CD8-positive, alpha-beta memory T cell (primary cell): ENCODE results near the gene MAL. TPM values are rescaled to one million over a fixed set of nuclear protein-coding genes. Genes with fewer than 3 reads are reported as not detected.

ENCODE experiments used
- CTCF ChIA-PET: fragments of 350-600 bp; sonication (Branson Sonifier 250); formaldehyde crosslinking; loops from one replicate; lab custom pipeline; 2021; ENCODE audit warnings: antibody characterized with exemption; lab: Charles Lee
- POLR2A ChIA-PET: fragments of 350-600 bp; sonication (Branson Sonifier 250); formaldehyde crosslinking; loops from one replicate; lab custom pipeline; 2021; ENCODE audit warnings: antibody characterized with exemption; lab: Charles Lee
- DNase-seq, 5 donors: peaks; one replicate each; pipeline versions ENCODE4 v3.0.0 to v3.0.0-alpha.2; 2020 to 2022; ENCODE audit warnings: mixed read lengths in 1 of 5
- H3K27ac ChIP-seq: one replicate; pipeline ENCODE4 v1.7.0; 2013; ENCODE audit warnings: low read depth, mild to moderate bottlenecking, low read length, moderate library complexity
- H3K27me3 ChIP-seq: 2 replicates; pipeline ENCODE4 v1.7.0; 2013; ENCODE audit warnings: low read length, mild to moderate bottlenecking; ENCODE audit not compliant: insufficient read depth, poor library complexity, severe bottlenecking
- H3K36me3 ChIP-seq: 2 replicates; pipeline ENCODE4 v1.7.0; 2013; ENCODE audit warnings: mild to moderate bottlenecking, low read length, moderate library complexity; ENCODE audit not compliant: insufficient read depth
- H3K4me1 ChIP-seq: 2 replicates; pipeline ENCODE4 v1.7.0; 2013; ENCODE audit warnings: mild to moderate bottlenecking, low read length, moderate library complexity; ENCODE audit not compliant: insufficient read depth
- H3K4me3 ChIP-seq: 2 replicates; pipeline ENCODE4 v1.7.0; 2013; ENCODE audit warnings: mild to moderate bottlenecking, low read length
- H3K9me3 ChIP-seq: 2 replicates; pipeline ENCODE4 v1.7.0; 2013; ENCODE audit warnings: mild to moderate bottlenecking, low read length
- H3K27ac Mint-ChIP-seq, 8 donors: one replicate each; pipeline ENCODE4 v1.8.0; 2020 to 2021; ENCODE audit warnings: mixed read lengths in 8 of 8, mild to moderate bottlenecking in 6 of 8, inconsistent platforms in 3 of 8, moderate library complexity in 3 of 8
- H3K27me3 Mint-ChIP-seq, 2 donors: one replicate each; pipeline ENCODE4 v1.8.0; 2020 to 2021; ENCODE audit warnings: mixed read lengths in 2 of 2, mild to moderate bottlenecking in 1 of 2, moderate library complexity in 1 of 2
- H3K36me3 Mint-ChIP-seq, 3 donors: one replicate each; pipeline ENCODE4 v1.8.0; 2020 to 2021; ENCODE audit warnings: mixed read lengths in 3 of 3, inconsistent platforms in 1 of 3, mild to moderate bottlenecking in 1 of 3
- H3K4me1 Mint-ChIP-seq, 3 donors: one replicate each; pipeline ENCODE4 v1.8.0; 2020 to 2021; ENCODE audit warnings: mixed read lengths in 3 of 3, inconsistent platforms in 1 of 3, mild to moderate bottlenecking in 1 of 3
- H3K4me3 Mint-ChIP-seq, 7 donors: one replicate each; pipeline ENCODE4 v1.8.0; 2020 to 2021; ENCODE audit warnings: mixed read lengths in 7 of 7, mild to moderate bottlenecking in 6 of 7, moderate library complexity in 4 of 7, inconsistent platforms in 2 of 7
- H3K9me3 Mint-ChIP-seq, 5 donors: one replicate each; pipeline ENCODE4 v1.8.0; 2020 to 2022; ENCODE audit warnings: mixed read lengths in 5 of 5, mild to moderate bottlenecking in 3 of 5, moderate library complexity in 2 of 5, inconsistent platforms in 1 of 5
- polyA plus RNA-seq: library from polyadenylated mRNA; unstranded; fragments of 300-500 nt; fragmentation: Illumina TruSeq; gene quantifications from one replicate; pipeline ENCODE4 v1.2.3, GENCODE V29; 2021
- total RNA-seq, 2 experiments: library from RNA; stranded (reverse); gene quantifications; one replicate each; pipeline ENCODE4 v1.2.3, GENCODE V29; 2021

MAL gene
- total and polyA plus RNA-seq, 3 experiments from 2014 or later, result 25.2 to 50.4 (median 27.3) TPM

DNA sequence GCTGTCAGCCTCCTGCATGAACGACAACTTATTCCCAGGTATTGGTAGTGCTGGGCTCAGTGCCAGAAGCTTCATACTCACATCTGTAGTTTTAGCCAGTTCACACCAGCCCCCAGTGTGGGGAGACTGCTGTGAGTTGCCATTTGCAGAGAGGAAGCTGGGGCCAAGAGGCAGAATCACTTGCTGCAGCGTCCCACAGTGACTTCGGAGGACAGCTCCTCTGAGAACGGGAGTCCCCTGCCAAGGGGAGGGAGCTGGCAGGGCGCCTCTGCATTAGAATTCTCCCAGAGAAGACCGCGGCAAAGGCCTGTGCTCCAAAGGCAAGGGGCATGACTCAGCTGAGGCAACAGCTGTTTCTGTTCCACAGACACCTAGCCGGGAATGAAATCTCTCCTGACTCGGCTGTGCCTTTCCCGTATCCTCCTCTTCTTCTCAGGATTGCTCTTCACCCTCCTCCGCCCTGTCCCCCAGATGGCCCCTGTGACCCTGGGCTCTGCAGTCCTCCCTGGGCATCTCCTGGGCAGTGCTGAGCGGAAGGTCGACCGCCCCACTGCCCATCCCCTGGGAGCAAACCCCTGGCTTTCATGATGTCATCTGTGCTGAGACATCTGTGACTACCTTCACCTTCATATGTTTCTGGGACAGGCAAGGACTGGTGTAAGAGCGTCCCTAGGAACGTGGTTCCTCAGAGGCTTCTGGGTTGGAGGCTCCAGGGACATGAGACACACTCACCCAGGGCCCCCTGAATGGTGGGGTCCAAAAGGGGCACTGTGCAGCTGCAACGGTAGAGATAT, 18.0 kb downstream of the MAL start:
- H3K27ac ChIP-seq, result no peak overlapping the region
- no peak overlapping the region for H3K4me3 Mint-ChIP-seq
- peak overlapping the region in 2 of 8 donors; percentile 6 to 72 for H3K27ac Mint-ChIP-seq
- no peak overlapping the region for H3K4me3 ChIP-seq
- no peaks in the 10 kb centered on the region for H3K27me3 ChIP-seq
- peaks cover 13 to 49% (median 24%) of the 10 kb centered on the region in 3 donors for H3K4me1 Mint-ChIP-seq
- peaks cover 0 to 2% (median 0%) of the 10 kb centered on the region in 5 donors for H3K9me3 Mint-ChIP-seq
- POLR2A ChIA-PET, result no interaction called here
- H3K36me3 ChIP-seq, result no peaks in the 10 kb centered on the region
- peaks cover 0 to 4% (median 0%) of the 10 kb centered on the region in 3 donors for H3K36me3 Mint-ChIP-seq
- H3K9me3 ChIP-seq, result no peaks in the 10 kb centered on the region
- peaks cover 0 to 12% of the 10 kb centered on the region in 2 donors for H3K27me3 Mint-ChIP-seq
- DNase-seq, result no peak
- CTCF ChIA-PET, result interaction anchor here (1.1 to 3.2 kb wide), 6 partner anchors 12 to 36 kb away, joined by 4 to 10 read pairs (median 4); no protein-coding TSS in a partner anchor
- H3K4me1 ChIP-seq, result peaks cover 40% of the 10 kb centered on the region

GRCh38 chr2:95044601-95045000, 19.1 kb downstream of the MAL start:
- Histone ChIP-seq H3K27me3 (no peaks in the 10 kb centered on the region), H3K36me3 (no peaks in the 10 kb centered on the region), H3K27ac (no peak overlapping the region), H3K9me3 (no peaks in the 10 kb centered on the region), H3K4me3 (no peak overlapping the region), H3K4me1 (peaks cover 40% of the 10 kb centered on the region)
- CTCF ChIA-PET, result interaction anchor here (0.8 to 3.2 kb wide), 5 partner anchors 9 to 35 kb away, joined by 3 to 10 read pairs (median 5); no protein-coding TSS in a partner anchor
- H3K4me1 Mint-ChIP-seq, result peaks cover 7 to 38% (median 14%) of the 10 kb centered on the region in 3 donors
- POLR2A ChIA-PET, result no interaction called here
- peaks cover 0 to 7% (median 0%) of the 10 kb centered on the region in 3 donors for H3K36me3 Mint-ChIP-seq
- H3K4me3 Mint-ChIP-seq, result no peak overlapping the region
- peak overlapping the region in 1 of 8 donors; percentile 41 for H3K27ac Mint-ChIP-seq
- no peak for DNase-seq
- peaks cover 0 to 12% of the 10 kb centered on the region in 2 donors for H3K27me3 Mint-ChIP-seq
- H3K9me3 Mint-ChIP-seq, result peaks cover 0 to 2% (median 0%) of the 10 kb centered on the region in 5 donors

DNA sequence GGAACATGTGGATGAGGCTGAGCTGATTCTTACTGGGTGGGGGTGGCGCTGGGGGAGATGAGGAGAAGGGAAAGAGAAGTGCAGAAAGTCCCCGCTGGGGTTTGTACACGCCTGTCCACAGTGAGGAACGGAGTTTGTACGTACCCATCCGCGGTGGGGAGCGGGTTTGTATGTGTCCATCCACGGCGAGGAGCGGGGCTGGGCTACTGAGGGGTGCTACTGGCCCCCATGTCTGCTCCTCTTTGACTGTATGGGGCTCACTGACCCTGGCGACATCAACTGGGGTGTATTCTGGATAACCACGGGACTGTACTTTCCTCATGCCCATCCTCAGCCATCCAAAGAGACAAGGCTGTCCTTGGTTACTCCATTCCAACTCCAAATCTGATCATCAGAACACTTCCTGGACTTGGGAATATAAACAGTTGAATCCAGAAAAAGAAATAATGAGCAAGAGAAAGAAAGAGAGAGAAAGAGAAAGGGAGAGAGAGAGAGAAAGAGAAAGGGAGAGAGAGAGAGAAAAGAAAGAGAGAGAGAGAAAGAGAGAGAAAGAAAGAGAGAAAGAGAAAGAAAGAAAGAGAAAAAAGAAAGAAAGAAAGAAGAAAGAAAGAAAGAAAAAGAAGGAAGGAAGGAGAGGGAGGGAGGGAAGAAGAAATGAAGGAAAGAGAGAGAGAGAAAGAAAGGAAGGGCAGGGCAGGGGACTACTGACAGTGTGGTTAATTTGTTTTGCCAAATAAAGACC, 21.0 kb downstream of the MAL start:
- H3K9me3 ChIP-seq, result no peaks in the 10 kb centered on the region
- no peaks in the 10 kb centered on the region for H3K27me3 ChIP-seq
- Mint-ChIP-seq H3K27me3 (peaks cover 0 to 20% of the 10 kb centered on the region in 2 donors), H3K27ac (peak overlapping the region in 1 of 8 donors; percentile 76), H3K9me3 (peaks cover 0 to 2% (median 0%) of the 10 kb centered on the region in 5 donors), H3K36me3 (peaks cover 0 to 22% (median 2%) of the 10 kb centered on the region in 3 donors), H3K4me3 (no peak overlapping the region), H3K4me1 (peaks cover 7 to 37% (median 13%) of the 10 kb centered on the region in 3 donors)
- DNase-seq, result no peak
- no peak overlapping the region for H3K27ac ChIP-seq
- H3K36me3 ChIP-seq, result no peaks in the 10 kb centered on the region
- no peak overlapping the region for H3K4me3 ChIP-seq
- H3K4me1 ChIP-seq, result peaks cover 50% of the 10 kb centered on the region
- ChIA-PET CTCF (no interaction called here), POLR2A (no interaction called here)

DNA sequence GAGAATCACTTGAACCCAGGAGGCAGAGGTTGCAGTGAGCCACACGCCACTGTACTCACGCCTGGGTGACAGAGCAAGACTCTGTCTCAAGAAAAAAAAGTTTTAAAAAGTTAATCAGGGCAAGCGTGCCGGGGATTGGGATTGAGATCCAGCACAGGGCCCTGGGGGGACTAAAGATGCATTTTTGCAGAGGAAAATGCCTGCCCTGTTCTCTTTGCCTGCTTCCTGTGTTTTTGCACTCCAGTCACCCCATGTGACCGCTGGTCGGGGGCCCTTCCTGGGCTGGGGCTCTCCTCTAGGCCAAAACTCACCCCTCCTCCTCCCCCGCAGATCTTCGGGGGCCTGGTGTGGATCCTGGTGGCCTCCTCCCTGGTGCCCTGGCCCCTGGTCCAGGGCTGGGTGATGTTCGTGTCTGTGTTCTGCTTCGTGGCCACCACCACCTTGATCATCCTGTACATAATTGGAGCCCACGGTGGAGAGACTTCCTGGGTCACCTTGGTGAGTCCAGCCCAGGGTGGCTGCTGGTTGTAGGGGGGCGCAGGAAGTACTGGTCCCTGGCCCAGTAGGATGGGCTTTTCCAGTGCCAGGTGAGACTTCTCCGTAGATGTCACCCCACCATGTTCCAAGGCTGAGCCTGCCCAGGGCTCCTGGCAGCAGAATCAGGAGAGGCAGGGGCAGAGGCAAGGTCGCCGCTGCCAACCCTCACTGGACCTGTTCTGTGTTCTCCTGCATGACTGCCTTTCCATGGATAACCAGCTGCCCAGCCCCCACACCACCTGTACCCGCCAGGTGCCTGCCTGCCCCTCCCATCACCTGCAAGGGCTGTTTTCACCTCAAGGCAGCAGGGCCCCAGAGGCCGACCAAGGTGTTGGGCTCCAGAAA, 22.4 kb downstream of the MAL start:
- H3K4me1 Mint-ChIP-seq, result peaks cover 5 to 31% (median 11%) of the 10 kb centered on the region in 3 donors
- H3K27ac Mint-ChIP-seq, result no peak overlapping the region
- Histone ChIP-seq H3K36me3 (no peaks in the 10 kb centered on the region), H3K4me1 (peaks cover 39% of the 10 kb centered on the region), H3K4me3 (no peak overlapping the region), H3K27me3 (no peaks in the 10 kb centered on the region), H3K27ac (no peak overlapping the region), H3K9me3 (no peaks in the 10 kb centered on the region)
- peaks cover 0 to 2% (median 0%) of the 10 kb centered on the region in 5 donors for H3K9me3 Mint-ChIP-seq
- POLR2A ChIA-PET, result no interaction called here
- DNase-seq, result no peak
- no peak overlapping the region for H3K4me3 Mint-ChIP-seq
- H3K36me3 Mint-ChIP-seq, result peaks cover 0 to 27% (median 2%) of the 10 kb centered on the region in 3 donors
- CTCF ChIA-PET, result interaction anchor here (0.8 to 0.9 kb wide), 2 partner anchors 25 to 70 kb away, joined by 3 read pairs; no protein-coding TSS in a partner anchor
- peaks cover 0 to 15% of the 10 kb centered on the region in 2 donors for H3K27me3 Mint-ChIP-seq

- H3K36me3 ChIP-seq, result no peaks in the 10 kb centered on the region
- no peaks in the 10 kb centered on the region for H3K9me3 ChIP-seq
- H3K27me3 ChIP-seq, result no peaks in the 10 kb centered on the region
- H3K4me1 Mint-ChIP-seq, result peaks cover 9 to 38% (median 23%) of the 10 kb centered on the region in 3 donors
- peaks cover 0 to 11% of the 10 kb centered on the region in 2 donors for H3K27me3 Mint-ChIP-seq
- no peak overlapping the region for H3K4me3 ChIP-seq
- ChIA-PET CTCF (interaction anchor here (0.8 to 0.9 kb wide), 2 partner anchors 26 to 69 kb away, joined by 3 read pairs; no protein-coding TSS in a partner anchor), POLR2A (no interaction called here)
- H3K4me1 ChIP-seq, result peaks cover 44% of the 10 kb centered on the region
- H3K9me3 Mint-ChIP-seq, result peaks cover 0 to 2% (median 0%) of the 10 kb centered on the region in 5 donors
- H3K4me3 Mint-ChIP-seq, result no peak overlapping the region
- DNase-seq, result no peak
- no peak overlapping the region for H3K27ac ChIP-seq
- no peak overlapping the region for H3K27ac Mint-ChIP-seq
- H3K36me3 Mint-ChIP-seq, result peaks cover 0 to 28% (median 4%) of the 10 kb centered on the region in 3 donors
Observed at GRCh38 chr2:95048825-95049682, 23.5 kb downstream of the MAL start.

- Histone ChIP-seq H3K36me3 (no peaks in the 10 kb centered on the region), H3K4me3 (no peak overlapping the region), H3K27me3 (no peaks in the 10 kb centered on the region), H3K9me3 (no peaks in the 10 kb centered on the region), H3K4me1 (peaks cover 50% of the 10 kb centered on the region), H3K27ac (no peak overlapping the region)
- Mint-ChIP-seq H3K36me3 (peaks cover 0 to 26% (median 4%) of the 10 kb centered on the region in 3 donors), H3K4me1 (peaks cover 9 to 43% (median 27%) of the 10 kb centered on the region in 3 donors), H3K4me3 (no peak overlapping the region), H3K27me3 (peaks cover 0 to 11% of the 10 kb centered on the region in 2 donors), H3K9me3 (peaks cover 0 to 2% (median 0%) of the 10 kb centered on the region in 5 donors), H3K27ac (no peak overlapping the region)
- ChIA-PET CTCF (no interaction called here), POLR2A (no interaction called here)
- no peak for DNase-seq
Observed at GRCh38 chr2:95049683-95049955, 24.1 kb downstream of the MAL start.

DNA sequence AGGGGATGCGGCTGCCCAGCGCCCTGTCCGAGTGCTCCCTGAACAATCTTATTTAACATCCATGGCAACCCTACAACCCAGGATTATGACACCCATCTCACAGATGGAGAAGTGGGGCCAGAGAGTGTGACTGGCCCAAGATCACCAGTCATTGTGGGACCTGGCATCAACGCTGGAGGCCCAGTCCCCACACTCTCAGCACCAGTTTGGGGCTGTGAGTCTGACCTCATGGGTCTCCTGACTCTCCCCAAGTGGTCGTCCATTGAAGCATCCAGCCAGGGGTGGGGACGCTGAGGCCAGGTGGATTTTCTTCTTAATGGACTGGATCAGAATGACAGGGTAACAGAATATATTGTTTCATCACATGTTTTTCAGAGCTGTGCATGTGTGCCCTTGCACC, 24.5 kb downstream of the MAL start:
- H3K4me3 Mint-ChIP-seq, result no peak overlapping the region
- CTCF ChIA-PET, result no interaction called here
- Histone ChIP-seq H3K9me3 (no peaks in the 10 kb centered on the region), H3K27me3 (no peaks in the 10 kb centered on the region), H3K36me3 (no peaks in the 10 kb centered on the region), H3K27ac (no peak overlapping the region), H3K4me3 (no peak overlapping the region), H3K4me1 (peaks cover 53% of the 10 kb centered on the region)
- POLR2A ChIA-PET, result no interaction called here
- H3K9me3 Mint-ChIP-seq, result peaks cover 0 to 2% (median 0%) of the 10 kb centered on the region in 5 donors
- H3K4me1 Mint-ChIP-seq, result peaks cover 11 to 45% (median 28%) of the 10 kb centered on the region in 3 donors
- peaks cover 0 to 11% of the 10 kb centered on the region in 2 donors for H3K27me3 Mint-ChIP-seq
- no peak for DNase-seq
- H3K36me3 Mint-ChIP-seq, result peaks cover 0 to 26% (median 4%) of the 10 kb centered on the region in 3 donors
- peak overlapping the region in 1 of 8 donors; percentile 33 for H3K27ac Mint-ChIP-seq
